HepG2 (cell line): ENCODE data around the gene SERINC2. TPM values are rescaled to one million over a fixed set of nuclear protein-coding genes. Genes with fewer than 3 reads are reported as not detected.

ENCODE experiments used
- DDIT3 ChIP-seq: sonication (generic); formaldehyde crosslinking; IDR thresholded peaks from 2 replicates; pipeline ENCODE4 v1.4.0; 2020; ENCODE audit warnings: mild to moderate bottlenecking, missing genetic modification reagents
- EP300 ChIP-seq, 3 experiments: sonication (generic) in 1 of 3; formaldehyde crosslinking in 1 of 3; IDR thresholded peaks; 2 replicates each; pipeline versions ENCODE4 v1.5.1 to v1.6.1; 2011 to 2020; ENCODE audit warnings: low read depth in 2 of 3, low read length in 2 of 3, borderline replicate concordance in 1 of 3, improper control_type of control experiment in 1 of 3, mild to moderate bottlenecking in 1 of 3, missing genetic modification reagents in 1 of 3, moderate library complexity in 1 of 3
- GABPA ChIP-seq, 2 experiments: IDR thresholded peaks; 2 replicates each; pipeline ENCODE4 v1.6.1; 2011 to 2016; ENCODE audit warnings: low read depth in 2 of 2, low read length in 1 of 2, missing biosample characterization in 1 of 2, missing genetic modification characterization in 1 of 2
- HMG20A ChIP-seq: IDR thresholded peaks from 2 replicates; pipeline ENCODE4 v1.6.1; 2016; ENCODE audit warnings: borderline replicate concordance
- HOXA7 ChIP-seq: sonication (generic); formaldehyde crosslinking; IDR thresholded peaks from 2 replicates; pipeline ENCODE4 v1.8.1; 2022; ENCODE audit warnings: mild to moderate bottlenecking, missing genetic modification reagents, moderate library complexity
- KLF6 ChIP-seq: IDR thresholded peaks from 2 replicates; pipeline ENCODE4 v1.8.0; 2016; ENCODE audit warnings: missing biosample characterization, missing genetic modification reagents
- MXI1 ChIP-seq: IDR thresholded peaks from 3 replicates; pipeline ENCODE4 v1.6.1; 2012; ENCODE audit warnings: low read depth, low read length, inconsistent platforms, borderline replicate concordance
- RAD21 ChIP-seq: fragments of 450-650 bp; formaldehyde crosslinking; IDR thresholded peaks from 2 replicates; pipeline ENCODE4 v1.5.0; 2020; ENCODE audit warnings: mild to moderate bottlenecking
- SMARCE1 ChIP-seq: fragments of 450-650 bp; IDR thresholded peaks from 2 replicates; pipeline ENCODE4 v1.6.1; 2017; ENCODE audit warnings: borderline replicate concordance
- SRSF1 ChIP-seq: fragments of 200-400 bp; formaldehyde crosslinking; optimal IDR thresholded peaks from 2 replicates; pipeline ENCODE3; 2017; ENCODE audit warnings: mild to moderate bottlenecking, low read depth, low read length, moderate library complexity
- ZNF136 ChIP-seq: sonication (generic); formaldehyde crosslinking; IDR thresholded peaks from 2 replicates; pipeline ENCODE4 v1.8.1; 2022; ENCODE audit warnings: low read depth, mild to moderate bottlenecking, moderate library complexity, missing genetic modification reagents
- polyA plus RNA-seq, 8 experiments: library from polyadenylated mRNA; depleted of rRNA in 3 of 8; stranded (reverse) in 7 of 8; unstranded in 1 of 8; fragments of >200 nt; fragmentation: Illumina TruSeq in 4 of 8; extraction: Trizol in 4 of 8; gene quantifications; 2 replicates each; pipeline versions ENCODE4 v1.2.1 to v1.2.3, GENCODE V29; 2011 to 2016; ENCODE audit warnings: low read depth in 4 of 8, missing spikeins in 1 of 8, mixed read lengths in 1 of 8; ENCODE audit not compliant: insufficient read depth in 1 of 8
- total RNA-seq, 5 experiments: library from RNA; depleted of rRNA; stranded (reverse); fragments of >200 nt; fragmentation: Illumina TruSeq; extraction: Trizol; gene quantifications; 2 replicates each; pipeline ENCODE4 v1.2.3, GENCODE V29; 2016; ENCODE audit warnings: low read depth in 1 of 5
- TF ChIP-seq, protein P1 (sequence below): sonication (generic); formaldehyde crosslinking; IDR thresholded peaks from 2 replicates; pipeline ENCODE4 v1.4.0; 2020; ENCODE audit warnings: missing genetic modification reagents
- TF ChIP-seq, protein P2 (sequence below): sonication (generic); formaldehyde crosslinking; IDR thresholded peaks from 2 replicates; pipeline ENCODE4 v1.8.1; 2023; ENCODE audit warnings: mild to moderate bottlenecking, inconsistent platforms, moderate library complexity, missing genetic modification reagents, borderline replicate concordance
- TF ChIP-seq, protein P3 (sequence below), 2 experiments: sonication (generic) in 1 of 2; formaldehyde crosslinking in 1 of 2; IDR thresholded peaks; 2 replicates each; pipeline versions ENCODE4 v1.6.1 to v1.9.0; 2014 to 2022; ENCODE audit warnings: antibody characterized with exemption in 1 of 2, borderline replicate concordance in 1 of 2, inconsistent platforms in 1 of 2, low read depth in 1 of 2, missing genetic modification reagents in 1 of 2
- TF ChIP-seq, protein P4 (sequence below): sonication (generic); formaldehyde crosslinking; IDR thresholded peaks from 2 replicates; pipeline ENCODE4 v1.8.0; 2022; ENCODE audit warnings: low read depth, missing genetic modification reagents

SERINC2 gene
- total and polyA plus RNA-seq, 2 of the 13 experiments (the other 11 are each of a cell fraction or from before 2014, with no cell fraction given): 4.8 to 126 TPM

- TF ChIP-seq DDIT3 (no peak), SRSF1 (no peak), SMARCE1 (no peak), KLF6 (CRISPR knock-in tag) (no peak), ZNF136 (CRISPR knock-in tag) (no peak), HMG20A (peak; percentile 44; the same call in 1 of the 2 replicates), GABPA (IDR thresholded peaks at IDR 0.05; ENCODE audit: low read depth, low read length) (no peak), GABPA (CRISPR knock-in tag; IDR thresholded peaks at IDR 0.05; ENCODE audit: low read depth) (no peak), HOXA7 (CRISPR knock-in tag) (no peak), RAD21 (CRISPR knock-in tag) (no peak), MXI1 (no peak), EP300 (IDR thresholded peaks at IDR 0.05; ENCODE audit: low read depth in 2 of 2, low read length in 2 of 2) (peak in 1 of 2 experiments; percentile 62; a peak in 1 of 4 replicates), EP300 (CRISPR knock-in tag; IDR thresholded peaks at IDR 0.05; ENCODE audit: borderline replicate concordance) (no peak)
- TF ChIP-seq, protein P1, sequence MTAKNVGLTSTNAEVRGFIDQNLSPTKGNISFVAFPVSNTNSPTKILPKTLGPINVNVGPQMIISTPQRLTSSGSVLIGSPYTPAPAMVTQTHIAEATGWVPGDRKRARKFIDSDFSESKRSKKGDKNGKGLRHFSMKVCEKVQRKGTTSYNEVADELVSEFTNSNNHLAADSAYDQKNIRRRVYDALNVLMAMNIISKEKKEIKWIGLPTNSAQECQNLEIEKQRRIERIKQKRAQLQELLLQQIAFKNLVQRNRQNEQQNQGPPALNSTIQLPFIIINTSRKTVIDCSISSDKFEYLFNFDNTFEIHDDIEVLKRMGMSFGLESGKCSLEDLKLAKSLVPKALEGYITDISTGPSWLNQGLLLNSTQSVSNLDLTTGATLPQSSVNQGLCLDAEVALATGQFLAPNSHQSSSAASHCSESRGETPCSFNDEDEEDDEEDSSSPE (CRISPR knock-in tag): no peak
- TF ChIP-seq, protein P2, sequence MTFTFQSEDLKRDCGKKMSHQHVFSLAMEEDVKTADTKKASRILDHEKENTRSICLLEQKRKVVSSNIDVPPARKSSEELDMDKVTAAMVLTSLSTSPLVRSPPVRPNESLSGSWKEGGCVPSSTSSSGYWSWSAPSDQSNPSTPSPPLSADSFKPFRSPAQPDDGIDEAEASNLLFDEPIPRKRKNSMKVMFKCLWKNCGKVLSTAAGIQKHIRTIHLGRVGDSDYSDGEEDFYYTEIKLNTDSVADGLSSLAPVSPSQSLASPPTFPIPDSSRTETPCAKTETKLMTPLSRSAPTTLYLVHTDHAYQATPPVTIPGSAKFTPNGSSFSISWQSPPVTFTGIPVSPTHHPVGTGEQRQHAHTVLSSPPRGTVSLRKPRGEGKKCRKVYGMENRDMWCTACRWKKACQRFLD (CRISPR knock-in tag): no peak
- TF ChIP-seq, protein P3, sequence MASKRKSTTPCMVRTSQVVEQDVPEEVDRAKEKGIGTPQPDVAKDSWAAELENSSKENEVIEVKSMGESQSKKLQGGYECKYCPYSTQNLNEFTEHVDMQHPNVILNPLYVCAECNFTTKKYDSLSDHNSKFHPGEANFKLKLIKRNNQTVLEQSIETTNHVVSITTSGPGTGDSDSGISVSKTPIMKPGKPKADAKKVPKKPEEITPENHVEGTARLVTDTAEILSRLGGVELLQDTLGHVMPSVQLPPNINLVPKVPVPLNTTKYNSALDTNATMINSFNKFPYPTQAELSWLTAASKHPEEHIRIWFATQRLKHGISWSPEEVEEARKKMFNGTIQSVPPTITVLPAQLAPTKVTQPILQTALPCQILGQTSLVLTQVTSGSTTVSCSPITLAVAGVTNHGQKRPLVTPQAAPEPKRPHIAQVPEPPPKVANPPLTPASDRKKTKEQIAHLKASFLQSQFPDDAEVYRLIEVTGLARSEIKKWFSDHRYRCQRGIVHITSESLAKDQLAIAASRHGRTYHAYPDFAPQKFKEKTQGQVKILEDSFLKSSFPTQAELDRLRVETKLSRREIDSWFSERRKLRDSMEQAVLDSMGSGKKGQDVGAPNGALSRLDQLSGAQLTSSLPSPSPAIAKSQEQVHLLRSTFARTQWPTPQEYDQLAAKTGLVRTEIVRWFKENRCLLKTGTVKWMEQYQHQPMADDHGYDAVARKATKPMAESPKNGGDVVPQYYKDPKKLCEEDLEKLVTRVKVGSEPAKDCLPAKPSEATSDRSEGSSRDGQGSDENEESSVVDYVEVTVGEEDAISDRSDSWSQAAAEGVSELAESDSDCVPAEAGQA (IDR thresholded peaks at IDR 0.05; ENCODE audit: low read depth): no peak
- TF ChIP-seq, protein P3 (CRISPR knock-in tag; IDR thresholded peaks at IDR 0.05; ENCODE audit: borderline replicate concordance): no peak
- TF ChIP-seq, protein P4, sequence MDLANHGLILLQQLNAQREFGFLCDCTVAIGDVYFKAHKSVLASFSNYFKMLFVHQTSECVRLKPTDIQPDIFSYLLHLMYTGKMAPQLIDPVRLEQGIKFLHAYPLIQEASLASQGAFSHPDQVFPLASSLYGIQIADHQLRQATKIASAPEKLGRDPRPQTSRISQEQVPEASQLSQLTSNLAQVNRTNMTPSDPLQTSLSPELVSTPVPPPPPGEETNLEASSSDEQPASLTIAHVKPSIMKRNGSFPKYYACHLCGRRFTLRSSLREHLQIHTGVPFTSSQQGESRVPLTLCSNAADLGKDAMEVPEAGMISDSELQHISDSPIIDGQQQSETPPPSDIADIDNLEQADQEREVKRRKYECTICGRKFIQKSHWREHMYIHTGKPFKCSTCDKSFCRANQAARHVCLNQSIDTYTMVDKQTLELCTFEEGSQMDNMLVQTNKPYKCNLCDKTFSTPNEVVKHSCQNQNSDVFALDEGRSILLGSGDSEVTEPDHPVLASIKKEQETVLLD (CRISPR knock-in tag): no peak
Measured at GRCh38 chr1:31483012-31483946, 70.3 kb downstream of the SERINC2 start (continued).
